GM21786 (cell line): Measurements from ENCODE around the gene ST3GAL2.
"Not testable (repeated sequence)": the region's sequence is repeated elsewhere in the genome, so short reads cannot be mapped to it uniquely, and the experiment has no call there.

ENCODE experiments used
- ATAC-seq: cut with Tn5 transposase; IDR thresholded peaks from one replicate; pipeline ENCODE4 v1.9.1; 2021; ENCODE audit not compliant: unreplicated experiment

ST3GAL2 gene

GRCh38 chr16:70388006-70388680, 50.8 kb downstream of the ST3GAL2 start:
- no peak for ATAC-seq

GRCh38 chr16:70386289-70386986, 52.5 kb downstream of the ST3GAL2 start:
- ATAC-seq: not testable (repeated sequence)

- no peak for ATAC-seq
Measured at GRCh38 chr16:70383421-70383960, 55.4 kb downstream of the ST3GAL2 start.

GRCh38 chr16:70381604-70382342, 57.1 kb downstream of the ST3GAL2 start:
- ATAC-seq: no peak

- peak; percentile 83 for ATAC-seq
Measured at GRCh38 chr16:70380919-70381603, 57.8 kb downstream of the ST3GAL2 start.

GRCh38 chr16:70380248-70380918, 58.5 kb downstream of the ST3GAL2 start:
- ATAC-seq: peak; percentile 5

GRCh38 chr16:70378869-70379493, 59.9 kb downstream of the ST3GAL2 start:
- no peak for ATAC-seq

GRCh38 chr16:70377782-70378181, 61.1 kb downstream of the ST3GAL2 start:
- no peak for ATAC-seq

- no peak for ATAC-seq
Measured at GRCh38 chr16:70375636-70376611, 63.0 kb downstream of the ST3GAL2 start.

- ATAC-seq: no peak
Measured at GRCh38 chr16:70374213-70374612, 64.7 kb downstream of the ST3GAL2 start.

GRCh38 chr16:70372921-70373728, 65.8 kb downstream of the ST3GAL2 start:
- no peak for ATAC-seq

GRCh38 chr16:70370924-70371323, 68.0 kb downstream of the ST3GAL2 start:
- no peak for ATAC-seq

- not testable (repeated sequence) for ATAC-seq
Measured at GRCh38 chr16:70370145-70370544, 68.8 kb downstream of the ST3GAL2 start.

GRCh38 chr16:70364399-70364798, 74.5 kb downstream of the ST3GAL2 start:
- no peak for ATAC-seq

- no peak for ATAC-seq
Measured at GRCh38 chr16:70359552-70359951, 79.3 kb downstream of the ST3GAL2 start.

GRCh38 chr16:70349783-70350182, 89.1 kb downstream of the ST3GAL2 start:
- no peak for ATAC-seq

GRCh38 chr16:70348991-70349390, 89.9 kb downstream of the ST3GAL2 start:
- ATAC-seq: no peak

- ATAC-seq: no peak
Measured at GRCh38 chr16:70345840-70346239, 93.1 kb downstream of the ST3GAL2 start.
